ENCODE measurements around the gene SLC41A3. TPM values are rescaled to one million over a fixed set of nuclear protein-coding genes. Genes with fewer than 3 reads are reported as not detected.

SLC41A3 gene
- total RNA-seq, result 43.7 and 53.7 TPM in 2 replicates

GRCh38 chr3:126083913-126084767 is at the start of gene SLC41A3:
Gene SLC41A3 (minus strand): TSS chr3:126084124. CDS start chr3:126068219, 15,905 bp downstream.

GRCh38 chr3:125968701-125969592 is 115.0 kb downstream of the SLC41A3 start, which contains the start of gene ROPN1B:
Gene ROPN1B (plus strand): TSS chr3:125969178. CDS start chr3:125972055, 2,877 bp downstream.

Other genes with a start within 250 kb of the SLC41A3 start
- not detected in 2 replicates for gene ROPN1B, start 114.9 kb downstream of the SLC41A3 start, total RNA-seq
- not detected in 2 replicates for gene ALDH1L1, start 96.5 kb upstream of the SLC41A3 start, total RNA-seq

Data from smooth muscle cell of the umbilical artery (primary cell).